GM12878 (cell line): Measurements from ENCODE around the gene ZDHHC14. TPM values are rescaled to one million over a fixed set of nuclear protein-coding genes. Genes with fewer than 3 reads are reported as not detected.

Experiments used
- ATAC-seq: fragments of 200-7000 bp; cut with Tn5 transposase; 3 replicates; pipeline ENCODE4 v1.9.1; 2020; ENCODE audit warnings: mild to moderate bottlenecking, moderate library complexity
- BruUV-seq: library from RNA; stranded (reverse); fragments of 400-500 nt; replicated peaks from 2 replicates; lab custom pipeline; 2021; lab: Mats Ljungman, UMichigan
- CTCF ChIA-PET: fragments of 300-600 bp; sonication (Branson Sonifier 250); formaldehyde crosslinking; extraction: SDS; loops from one replicate; lab custom pipeline; 2021; ENCODE audit warnings: inconsistent platforms; lab: Yijun Ruan, JAX
- POLR2A ChIA-PET: fragments of 350-600 bp; formaldehyde crosslinking; extraction: SDS; loops from one replicate; lab custom pipeline; 2021; ENCODE audit warnings: inconsistent platforms; lab: Charles Lee
- RAD21 ChIA-PET: fragments of 300-600 bp; sonication (Branson Sonifier 250); formaldehyde crosslinking; loops from one replicate; lab custom pipeline; 2023; ENCODE audit warnings: antibody characterized with exemption; ENCODE audit not compliant: unreplicated experiment; lab: Charles Lee
- SMC1A ChIA-PET: fragments of 300-600 bp; sonication (Branson Sonifier 250); formaldehyde crosslinking; loops from one replicate; lab custom pipeline; 2023; ENCODE audit not compliant: unreplicated experiment, uncharacterized antibody; lab: Charles Lee
- DNase-seq: peaks from one replicate; pipeline ENCODE4 v3.0.0-alpha.2; 2011; ENCODE audit warnings: low read depth, low spot score
- FAIRE-seq: peaks from 3 replicates; lab custom pipeline; 2011; peaks lifted over from hg19 to GRCh38; lab: Jason Lieb, UNC
- H2AFZ ChIP-seq: 2 replicates; pipeline ENCODE4 v1.6.0; 2011; ENCODE audit warnings: low read depth, low read length, control low read depth; ENCODE audit not compliant: control insufficient read depth
- H3K27ac ChIP-seq: 2 replicates; pipeline ENCODE4 v1.5.1; 2011; ENCODE audit warnings: control low read depth; ENCODE audit not compliant: control insufficient read depth, insufficient read depth
- H3K27me3 ChIP-seq, 2 experiments: replicated peaks in 1 of 2; 2 replicates each; pipeline versions ENCODE4 v1.6.0 to v1.6.1; 2011; ENCODE audit warnings: low read length in 1 of 2; ENCODE audit not compliant: control insufficient read depth in 2 of 2, insufficient read depth in 2 of 2
- H3K36me3 ChIP-seq, 2 experiments: 2 replicates each; pipeline ENCODE4 v1.5.1; 2011; ENCODE audit warnings: low read length in 1 of 2; ENCODE audit not compliant: control insufficient read depth in 2 of 2, insufficient read depth in 2 of 2
- H3K4me1 ChIP-seq: 2 replicates; pipeline ENCODE4 v1.6.1; 2011; ENCODE audit warnings: mild to moderate bottlenecking, low read length, moderate library complexity, mixed read lengths; ENCODE audit not compliant: control insufficient read depth, insufficient read depth
- H3K4me2 ChIP-seq: 2 replicates; pipeline ENCODE4 v1.6.0; 2011; ENCODE audit warnings: control low read depth; ENCODE audit not compliant: control insufficient read depth, insufficient read depth
- H3K4me3 ChIP-seq: fragments of 200-600 bp; sonication (generic); 2 replicates; pipeline ENCODE4 v1.5.1; 2016
- H3K79me2 ChIP-seq: 2 replicates; pipeline ENCODE4 v1.6.0; 2011; ENCODE audit warnings: low read length; ENCODE audit not compliant: control insufficient read depth, insufficient read depth
- H3K9ac ChIP-seq: 2 replicates; pipeline ENCODE4 v1.8.0; 2011; ENCODE audit warnings: low read length, control low read depth, mixed read lengths; ENCODE audit not compliant: control insufficient read depth, insufficient read depth
- H3K9me3 ChIP-seq: replicated peaks from 3 replicates; pipeline ENCODE4 v1.5.1; 2011; ENCODE audit warnings: mild to moderate bottlenecking, low read length; ENCODE audit not compliant: control insufficient read depth, insufficient read depth
- H4K20me1 ChIP-seq: 2 replicates; pipeline ENCODE4 v1.6.0; 2011; ENCODE audit not compliant: control insufficient read depth, insufficient read depth
- BCL11A ChIP-seq: IDR thresholded peaks from 2 replicates; pipeline ENCODE4 v1.6.1; 2011; ENCODE audit warnings: low read depth, low read length
- BMI1 ChIP-seq: fragments of 450-650 bp; IDR thresholded peaks from 2 replicates; pipeline ENCODE4 v1.6.1; 2016; ENCODE audit warnings: mild to moderate bottlenecking, moderate library complexity, borderline replicate concordance
- FOXM1 ChIP-seq: IDR thresholded peaks from 2 replicates; pipeline ENCODE4 v1.6.1; 2012; ENCODE audit warnings: low read depth, mild to moderate bottlenecking, inconsistent platforms, low read length, moderate library complexity
- GABPA ChIP-seq: IDR thresholded peaks from 2 replicates; pipeline ENCODE4 v1.6.1; 2014; ENCODE audit warnings: antibody characterized with exemption, low read depth, mild to moderate bottlenecking, inconsistent platforms
- HCFC1 ChIP-seq: fragments of 150-350 bp; IDR thresholded peaks from 2 replicates; pipeline ENCODE4 v1.6.1; 2014; ENCODE audit warnings: low read length
- MEF2B ChIP-seq: fragments of 450-650 bp; IDR thresholded peaks from 2 replicates; pipeline ENCODE4 v1.6.1; 2018; ENCODE audit warnings: mild to moderate bottlenecking, moderate library complexity; ENCODE audit not compliant: partially characterized antibody, poor library complexity, severe bottlenecking
- POLR2A ChIP-seq: IDR thresholded peaks from 2 replicates; pipeline ENCODE4 v1.6.1; 2011; ENCODE audit warnings: low read depth, mild to moderate bottlenecking, low read length
- POLR2AphosphoS5 ChIP-seq: IDR thresholded peaks from 2 replicates; pipeline ENCODE4 v1.6.1; 2011; ENCODE audit warnings: mild to moderate bottlenecking, low read length, inconsistent platforms
- SREBF2 ChIP-seq: IDR thresholded peaks from 2 replicates; pipeline ENCODE4 v1.6.1; 2012; ENCODE audit warnings: mild to moderate bottlenecking, low read length
- ZNF207 ChIP-seq: fragments of 450-650 bp; IDR thresholded peaks from 2 replicates; pipeline ENCODE4 v1.6.1; 2014; ENCODE audit warnings: antibody characterized with exemption, mild to moderate bottlenecking, borderline replicate concordance
- WGBS: methylation state at CpG from one replicate; pipeline ENCODE4 v1.1.6; 2016; ENCODE audit warnings: low lambda C conversion rate; ENCODE audit not compliant: insufficient replicate concordance, insufficient coverage; ENCODE audit errors: missing lambda C conversion rate; 5-methylcytosine and 5-hydroxymethylcytosine counted together
- in situ Hi-C: fragments of 300-500 bp; cut with MboI; formaldehyde crosslinking; loops from 9 replicates; pipeline ENCODE4 v1.14.3; 2018; ENCODE audit warnings: mixed read lengths
- intact Hi-C: fragments of 100-400 bp; cut with micrococcal nuclease; formaldehyde crosslinking; loops from one replicate; pipeline ENCODE4 v1.14.2; 2022; ENCODE audit not compliant: unreplicated experiment
- polyA plus RNA-seq, 11 experiments: library from polyadenylated mRNA; depleted of rRNA in 4 of 11; unstranded in 6 of 11; stranded (reverse) in 5 of 11; fragments of >200 nt; fragmentation: Nextera tagmentation in 4 of 11; fragmentation: Illumina TruSeq in 1 of 11; extraction: Ambion mirVana in 4 of 11; extraction: Trizol in 1 of 11; gene quantifications; 1 replicate in 1 of 11; 2 replicates in 10 of 11; pipeline versions ENCODE4 v1.2.1 to v1.2.3, GENCODE V29; 2011 to 2016; ENCODE audit warnings: inconsistent platforms in 2 of 11, missing spikeins in 2 of 11, low read depth in 1 of 11
- total RNA-seq, 4 experiments: library from RNA; depleted of rRNA in 3 of 4; stranded (reverse); fragments of >200 nt in 3 of 4; fragmentation: Illumina TruSeq in 1 of 4; extraction: Trizol in 1 of 4; gene quantifications; 2 replicates each; pipeline versions ENCODE4 v1.2.1 to v1.2.3, GENCODE V29; 2013 to 2021
- TF ChIP-seq, protein P1 (sequence below): fragments of 450-650 bp; IDR thresholded peaks from 2 replicates; pipeline ENCODE4 v1.6.1; 2017; ENCODE audit warnings: mild to moderate bottlenecking
- TF ChIP-seq, protein P2 (sequence below): fragments of 450-650 bp; IDR thresholded peaks from 2 replicates; pipeline ENCODE4 v1.6.1; 2018; ENCODE audit warnings: borderline replicate concordance, mild to moderate bottlenecking; ENCODE audit not compliant: partially characterized antibody
- TF ChIP-seq, protein P3 (sequence below): IDR thresholded peaks from 2 replicates; pipeline ENCODE4 v1.6.1; 2012; ENCODE audit warnings: low read depth, low read length, improper control_type of control experiment
- TF ChIP-seq, protein P4 (sequence below): fragments of 450-650 bp; IDR thresholded peaks from 2 replicates; pipeline ENCODE4 v1.6.1; 2016; ENCODE audit warnings: mild to moderate bottlenecking

The ZDHHC14 gene
- total and polyA plus RNA-seq, 10 of the 15 experiments (the other 5 are each of a cell fraction or from before 2014, with no cell fraction given): 0.15 to 16.0 (median 0.76) TPM; not detected in 1

DNA sequence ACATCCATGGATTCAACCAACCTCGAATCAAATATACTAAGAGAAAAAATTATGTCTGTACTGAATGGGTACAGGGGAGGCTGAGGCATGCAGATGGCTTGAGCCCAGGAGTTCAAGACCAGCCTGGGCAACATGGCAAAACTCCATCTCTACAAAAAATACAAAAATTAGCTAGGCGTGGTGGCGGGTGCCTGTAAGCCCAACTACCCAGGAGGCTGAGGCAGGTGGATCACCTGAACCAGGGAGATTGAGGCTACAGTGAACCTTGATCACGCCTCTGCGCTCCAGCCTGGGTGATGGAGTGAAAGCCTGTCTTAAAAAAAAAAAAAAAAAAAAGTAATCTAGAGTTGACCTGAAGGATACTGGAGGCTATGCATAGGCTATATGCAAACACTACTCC lies 223.0 kb downstream of the ZDHHC14 start:
- H4K20me1 ChIP-seq: no peaks in the 10 kb centered on the region

More for the DNA sequence above, 223.0 kb downstream of the ZDHHC14 start:
- WGBS: 64% methylated on average over 4 of the region's 5 CpGs
- no peaks in the 10 kb centered on the region for H3K9me3 ChIP-seq
- intact Hi-C loops (no loop called here), in situ Hi-C loops (loop anchor here (10.0 kb wide), 1 partner anchor 289 kb away; no protein-coding TSS in a partner anchor)
- ATAC-seq (no peak), FAIRE-seq (no peak), DNase-seq (no peak)
- ChIA-PET POLR2A (no interaction called here), RAD21 (interaction anchor here (0.6 kb wide), 1 partner anchor 62 kb away, joined by 4 read pairs; no protein-coding TSS in a partner anchor), SMC1A (no interaction called here), CTCF (interaction anchor here (1.0 to 1.1 kb wide), 2 partner anchors 10 to 289 kb away, joined by 3 to 4 read pairs; no protein-coding TSS in a partner anchor)
- TF ChIP-seq, protein P1, sequence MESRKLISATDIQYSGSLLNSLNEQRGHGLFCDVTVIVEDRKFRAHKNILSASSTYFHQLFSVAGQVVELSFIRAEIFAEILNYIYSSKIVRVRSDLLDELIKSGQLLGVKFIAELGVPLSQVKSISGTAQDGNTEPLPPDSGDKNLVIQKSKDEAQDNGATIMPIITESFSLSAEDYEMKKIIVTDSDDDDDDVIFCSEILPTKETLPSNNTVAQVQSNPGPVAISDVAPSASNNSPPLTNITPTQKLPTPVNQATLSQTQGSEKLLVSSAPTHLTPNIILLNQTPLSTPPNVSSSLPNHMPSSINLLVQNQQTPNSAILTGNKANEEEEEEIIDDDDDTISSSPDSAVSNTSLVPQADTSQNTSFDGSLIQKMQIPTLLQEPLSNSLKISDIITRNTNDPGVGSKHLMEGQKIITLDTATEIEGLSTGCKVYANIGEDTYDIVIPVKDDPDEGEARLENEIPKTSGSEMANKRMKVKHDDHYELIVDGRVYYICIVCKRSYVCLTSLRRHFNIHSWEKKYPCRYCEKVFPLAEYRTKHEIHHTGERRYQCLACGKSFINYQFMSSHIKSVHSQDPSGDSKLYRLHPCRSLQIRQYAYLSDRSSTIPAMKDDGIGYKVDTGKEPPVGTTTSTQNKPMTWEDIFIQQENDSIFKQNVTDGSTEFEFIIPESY: no peak
- TF ChIP-seq BCL11A (no peak), BMI1 (no peak), POLR2AphosphoS5 (no peak), SREBF2 (no peak), MEF2B (no peak), FOXM1 (no peak), HCFC1 (no peak), GABPA (no peak), POLR2A (no peak), ZNF207 (no peak)
- TF ChIP-seq, protein P2, sequence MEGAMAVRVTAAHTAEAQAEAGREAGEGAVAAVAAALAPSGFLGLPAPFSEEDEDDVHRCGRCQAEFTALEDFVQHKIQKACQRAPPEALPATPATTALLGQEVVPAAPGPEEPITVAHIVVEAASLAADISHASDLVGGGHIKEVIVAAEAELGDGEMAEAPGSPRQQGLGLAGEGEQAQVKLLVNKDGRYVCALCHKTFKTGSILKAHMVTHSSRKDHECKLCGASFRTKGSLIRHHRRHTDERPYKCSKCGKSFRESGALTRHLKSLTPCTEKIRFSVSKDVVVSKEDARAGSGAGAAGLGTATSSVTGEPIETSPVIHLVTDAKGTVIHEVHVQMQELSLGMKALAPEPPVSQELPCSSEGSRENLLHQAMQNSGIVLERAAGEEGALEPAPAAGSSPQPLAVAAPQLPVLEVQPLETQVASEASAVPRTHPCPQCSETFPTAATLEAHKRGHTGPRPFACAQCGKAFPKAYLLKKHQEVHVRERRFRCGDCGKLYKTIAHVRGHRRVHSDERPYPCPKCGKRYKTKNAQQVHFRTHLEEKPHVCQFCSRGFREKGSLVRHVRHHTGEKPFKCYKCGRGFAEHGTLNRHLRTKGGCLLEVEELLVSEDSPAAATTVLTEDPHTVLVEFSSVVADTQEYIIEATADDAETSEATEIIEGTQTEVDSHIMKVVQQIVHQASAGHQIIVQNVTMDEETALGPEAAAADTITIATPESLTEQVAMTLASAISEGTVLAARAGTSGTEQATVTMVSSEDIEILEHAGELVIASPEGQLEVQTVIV: no peak
- TF ChIP-seq, protein P3, sequence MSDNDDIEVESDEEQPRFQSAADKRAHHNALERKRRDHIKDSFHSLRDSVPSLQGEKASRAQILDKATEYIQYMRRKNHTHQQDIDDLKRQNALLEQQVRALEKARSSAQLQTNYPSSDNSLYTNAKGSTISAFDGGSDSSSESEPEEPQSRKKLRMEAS: no peak
- TF ChIP-seq, protein P4, sequence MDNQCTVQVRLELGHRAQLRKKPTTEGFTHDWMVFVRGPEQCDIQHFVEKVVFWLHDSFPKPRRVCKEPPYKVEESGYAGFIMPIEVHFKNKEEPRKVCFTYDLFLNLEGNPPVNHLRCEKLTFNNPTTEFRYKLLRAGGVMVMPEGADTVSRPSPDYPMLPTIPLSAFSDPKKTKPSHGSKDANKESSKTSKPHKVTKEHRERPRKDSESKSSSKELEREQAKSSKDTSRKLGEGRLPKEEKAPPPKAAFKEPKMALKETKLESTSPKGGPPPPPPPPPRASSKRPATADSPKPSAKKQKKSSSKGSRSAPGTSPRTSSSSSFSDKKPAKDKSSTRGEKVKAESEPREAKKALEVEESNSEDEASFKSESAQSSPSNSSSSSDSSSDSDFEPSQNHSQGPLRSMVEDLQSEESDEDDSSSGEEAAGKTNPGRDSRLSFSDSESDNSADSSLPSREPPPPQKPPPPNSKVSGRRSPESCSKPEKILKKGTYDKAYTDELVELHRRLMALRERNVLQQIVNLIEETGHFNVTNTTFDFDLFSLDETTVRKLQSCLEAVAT: no peak
- no peaks in the 10 kb centered on the region; a peak in 1 of 4 replicates for H3K36me3 ChIP-seq
- no peaks in the 10 kb centered on the region for H3K79me2 ChIP-seq
- no peak overlapping the region for H3K4me3 ChIP-seq
- no peak overlapping the region for H2AFZ ChIP-seq
- H3K27ac ChIP-seq: no peak overlapping the region
- no peak overlapping the region for H3K9ac ChIP-seq
- no peaks in the 10 kb centered on the region; the same call in 1 of the 2 replicates for H3K4me1 ChIP-seq
- H3K27me3 ChIP-seq: no peaks in the 10 kb centered on the region; a peak in 1 of 4 replicates
- BruUV-seq: no TSS peak
- no peak overlapping the region for H3K4me2 ChIP-seq
